CD4-positive, alpha-beta T cell treated with Interferon alpha-2 for 1 hour (primary cell): ENCODE data around the gene TMEM161A.
A peak's percentile ranks its signal among the peaks of the same experiment; 100 is the strongest.
"Not testable (repeated sequence)": the region's sequence is repeated elsewhere in the genome, so short reads cannot be mapped to it uniquely, and the experiment has no call there.

ENCODE experiments used
- DNase-seq, 2 donors: peaks; one replicate each; pipeline ENCODE4 v3.0.0-alpha.2; 2020 to 2022

The TMEM161A gene

DNA sequence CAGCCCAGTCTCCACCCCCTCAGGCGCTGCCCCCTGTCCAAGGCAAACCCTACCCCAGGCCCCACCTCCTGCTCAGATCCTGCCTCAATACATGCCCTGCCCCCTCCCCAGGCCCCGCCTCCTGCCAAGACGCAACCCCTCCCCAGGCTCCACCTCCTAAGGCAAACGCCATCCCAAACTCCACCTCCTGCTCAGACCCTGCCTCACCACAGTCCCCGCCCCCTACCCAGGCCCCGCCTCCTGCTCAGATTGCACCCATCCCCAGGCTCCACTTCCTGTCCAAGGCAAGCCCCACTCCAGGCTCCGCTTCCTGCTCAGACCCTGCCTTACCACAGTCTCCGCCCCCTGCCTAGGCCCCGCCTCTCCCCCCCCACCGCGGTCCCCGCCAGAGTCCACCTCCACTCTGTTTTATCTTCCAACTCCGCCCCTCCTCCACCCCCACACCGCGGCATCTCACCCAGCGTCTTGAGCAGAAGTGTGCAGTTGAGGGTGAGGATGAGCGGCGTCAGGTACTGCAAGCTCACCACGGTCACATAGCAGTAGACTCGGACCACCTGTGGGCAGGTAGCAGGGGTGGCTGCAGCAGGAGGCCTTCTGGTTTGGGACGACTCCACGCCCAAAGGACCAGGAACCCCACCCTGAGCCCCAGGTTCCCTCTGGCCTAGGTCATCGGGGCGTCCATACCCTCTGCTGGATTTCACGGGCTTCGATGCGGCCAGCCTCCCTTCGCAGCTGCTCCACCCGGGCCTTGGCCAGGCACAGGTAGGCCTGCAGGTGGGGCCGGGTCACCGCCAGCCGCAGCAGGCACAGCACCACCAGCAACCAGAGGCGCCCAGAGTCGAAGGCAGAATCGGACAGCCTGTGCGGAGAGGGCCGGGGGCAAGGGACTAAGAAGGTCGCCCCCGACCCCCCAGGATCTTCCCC, 17.7 kb downstream of the TMEM161A start:
- peak in 1 of 2 donors; percentile 22 for DNase-seq

DNA sequence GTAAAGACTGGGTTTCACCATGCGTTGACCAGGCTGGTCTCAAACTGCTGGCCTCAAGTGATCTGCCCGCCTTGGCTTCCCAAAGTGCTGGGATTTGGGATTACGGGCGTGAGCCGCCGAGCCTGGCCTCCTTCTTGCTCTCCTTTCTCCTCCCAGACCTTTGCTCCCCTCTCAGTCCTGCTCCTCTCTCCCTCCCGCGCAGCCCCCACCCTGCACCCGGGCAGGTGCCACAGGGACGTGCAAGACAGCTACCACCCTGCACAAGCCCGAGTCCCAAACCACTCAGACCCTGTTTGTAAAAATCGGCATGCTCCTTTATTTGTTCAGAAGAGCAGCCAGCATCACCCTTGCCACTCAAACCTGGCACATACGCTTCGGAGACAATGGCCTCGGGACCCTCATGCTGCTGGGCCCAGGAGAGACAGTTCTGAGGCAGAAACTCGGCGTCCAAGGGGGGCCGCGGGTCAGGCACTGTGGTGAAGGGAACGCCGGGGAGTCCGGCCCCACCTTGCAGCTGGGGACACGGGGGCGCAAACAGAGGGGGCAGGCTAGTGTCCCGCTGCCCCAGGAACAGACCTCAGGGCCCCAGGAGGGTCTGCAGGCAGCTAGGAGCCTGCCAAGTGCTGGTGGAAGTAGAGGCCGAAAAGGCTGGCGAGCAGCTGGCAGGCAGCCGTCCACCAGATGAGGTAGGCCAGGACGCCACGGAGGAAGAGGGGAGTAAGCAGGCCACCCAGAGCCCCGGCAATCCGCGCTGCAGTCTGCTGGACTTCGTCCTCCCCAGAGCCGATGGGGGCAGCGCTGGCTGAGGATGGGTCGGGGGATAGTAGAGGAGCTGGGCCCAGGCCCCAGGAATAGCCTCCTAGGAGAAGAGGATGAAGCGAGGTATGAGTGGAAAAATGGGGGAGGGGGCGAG, 18.7 kb downstream of the TMEM161A start:
- no peak for DNase-seq

DNA sequence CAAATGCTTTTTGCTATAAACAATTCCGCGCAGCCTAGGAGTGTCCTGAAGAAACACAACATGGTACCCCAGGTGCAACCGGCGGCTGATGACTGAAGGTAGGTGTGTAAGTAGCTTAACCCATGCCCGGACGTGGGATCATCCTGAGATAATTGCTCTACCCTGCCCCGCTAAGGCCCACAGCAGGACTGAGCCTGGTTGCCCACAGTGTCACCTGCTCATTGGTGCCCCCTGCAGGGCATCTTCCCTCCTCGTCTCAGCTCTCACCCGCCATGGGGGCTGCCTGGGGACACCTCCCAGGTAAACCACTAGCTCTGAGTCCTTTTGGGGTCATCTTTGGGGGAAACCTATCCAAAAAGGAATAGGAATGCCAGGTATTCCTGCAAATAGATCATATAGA, 22.3 kb downstream of the TMEM161A start:
- peak; percentile 24 to 54 for DNase-seq

- DNase-seq: no peak
These were observed 25.1 kb downstream of the TMEM161A start for GRCh38 chr19:19113040-19113626.

DNA sequence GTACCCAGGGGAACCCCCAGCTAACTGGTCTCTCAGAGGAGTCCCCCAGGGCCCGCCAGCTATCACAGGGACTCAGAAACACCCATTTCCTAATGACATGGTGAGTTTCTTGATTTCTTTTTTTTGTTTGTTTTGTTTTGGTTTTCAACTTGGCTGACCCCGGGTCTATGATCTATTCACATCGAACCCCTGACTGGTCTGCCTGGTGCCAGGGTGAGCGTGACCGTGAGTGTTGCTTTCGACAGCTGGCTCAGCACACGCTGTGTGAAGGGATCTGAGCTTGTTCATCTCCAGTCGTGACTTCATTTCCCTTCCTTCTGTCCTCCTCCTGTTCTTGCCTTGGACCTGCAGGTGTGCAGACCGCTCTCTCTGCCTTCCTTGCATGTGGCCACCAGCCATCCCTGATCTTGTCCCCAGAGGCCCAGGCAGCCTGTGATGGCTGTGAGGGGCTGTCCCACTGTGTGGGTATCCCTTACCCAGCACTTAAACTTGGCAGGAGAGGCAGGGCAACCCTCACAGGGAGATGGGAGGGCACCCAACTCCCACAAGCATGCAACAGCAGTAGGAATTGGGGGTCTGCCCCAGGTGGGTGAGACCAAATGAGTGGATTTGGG, 26.2 kb downstream of the TMEM161A start:
- DNase-seq: no peak

GRCh38 chr19:19111136-19111835, 27.0 kb downstream of the TMEM161A start:
- DNase-seq: no peak

- DNase-seq: peak in 1 of 2 donors; percentile 22
These were observed 27.7 kb downstream of the TMEM161A start for GRCh38 chr19:19110410-19111135.

DNA sequence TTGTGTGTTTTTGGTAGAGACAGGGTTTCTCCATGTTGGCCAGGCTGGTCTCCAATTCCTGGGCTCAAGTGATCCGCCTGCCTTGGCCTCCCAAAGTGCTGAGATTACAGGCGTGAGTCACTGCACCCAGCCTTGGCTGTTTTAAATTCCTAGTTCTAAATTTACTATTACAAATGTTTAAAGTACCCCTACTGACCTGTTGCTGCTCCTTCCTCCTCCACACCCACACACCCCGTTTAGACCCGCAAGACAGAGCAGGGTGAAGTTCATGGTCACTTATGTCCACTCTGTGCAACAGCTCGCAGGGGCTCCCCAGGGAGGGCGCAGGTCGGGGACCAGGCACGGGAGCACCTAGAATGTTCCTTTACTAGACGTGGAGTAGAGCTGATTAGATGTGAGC, 28.7 kb downstream of the TMEM161A start:
- no peak for DNase-seq

GRCh38 chr19:19107654-19108053, 30.6 kb downstream of the TMEM161A start:
- DNase-seq: no peak

- not testable (repeated sequence) for DNase-seq
These were observed 31.3 kb downstream of the TMEM161A start for GRCh38 chr19:19106938-19107337.

GRCh38 chr19:19106056-19106551, 32.2 kb downstream of the TMEM161A start:
- DNase-seq: no peak

GRCh38 chr19:19105365-19106055, 32.8 kb downstream of the TMEM161A start:
- no peak for DNase-seq

- no peak for DNase-seq
These were observed 35.1 kb downstream of the TMEM161A start for GRCh38 chr19:19103167-19103566.

GRCh38 chr19:19102566-19102965, 35.7 kb downstream of the TMEM161A start:
- DNase-seq: not testable (repeated sequence)

GRCh38 chr19:19101540-19101939, 36.7 kb downstream of the TMEM161A start:
- no peak for DNase-seq

GRCh38 chr19:19098703-19099632, 39.3 kb downstream of the TMEM161A start:
- no peak for DNase-seq

- no peak for DNase-seq
These were observed 40.1 kb downstream of the TMEM161A start for GRCh38 chr19:19098084-19098702.
